ENCODE data around the gene AKTIP.
"Not testable (repeated sequence)": the region's sequence is repeated elsewhere in the genome, so short reads cannot be mapped to it uniquely, and the experiment has no call there.

DNA sequence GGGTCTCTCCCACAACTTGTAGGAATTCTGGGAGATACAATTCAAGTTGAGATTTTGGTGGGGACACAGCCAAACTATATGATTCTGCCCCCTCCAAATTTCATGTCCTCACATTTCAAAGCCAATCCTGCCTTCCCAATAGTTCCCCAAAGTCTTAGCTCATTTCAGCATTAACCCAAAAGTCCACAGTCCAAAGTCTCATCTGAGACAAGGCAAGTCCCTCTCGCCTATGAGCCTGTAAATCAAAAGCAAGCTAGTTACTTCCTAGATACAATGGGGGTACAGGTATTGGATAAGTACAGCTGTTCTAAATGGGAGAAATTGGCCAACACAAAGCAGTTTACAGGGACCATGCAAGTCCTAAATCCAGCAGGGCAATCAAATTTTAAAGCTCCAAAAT, 9.8 kb upstream of the AKTIP start:
- not testable (repeated sequence) for TF ChIP-seq FOXK2 (IDR thresholded peaks at IDR 0.05); FOXM1 (IDR thresholded peaks at IDR 0.05; ENCODE audit: borderline replicate concordance); LEF1 (IDR thresholded peaks at IDR 0.05; ENCODE audit: borderline replicate concordance); L3MBTL2 (conservative IDR thresholded peaks at IDR 0.05); SP1 (IDR thresholded peaks at IDR 0.05); HDGF (IDR thresholded peaks at IDR 0.05; ENCODE audit: borderline replicate concordance)

Data from HEK293T (cell line).